ENCODE measurements around the gene ZNF585A. TPM values are rescaled to one million over a fixed set of nuclear protein-coding genes. Genes with fewer than 3 reads are reported as not detected.

ZNF585A gene
- 2.8 and 4.5 TPM in 2 replicates for total RNA-seq (2021; fragmentation: NEBNext Ultra II Directional; extraction: Animal tissue kit (Norgen Biotek cat#: 25700))
- 4.8 and 8.3 TPM in 2 replicates for polyA plus RNA-seq (2011; rRNA removed)
- polyA plus RNA-seq (2011; cell fraction: cytosol; rRNA removed) = 8.2 TPM
- polyA plus RNA-seq (2011; cell fraction: nucleus; rRNA removed) = 5.8 TPM
- polyA plus RNA-seq (2012, experiment 1 of 2) = 6.9 to 9.7 TPM (median 9.0 TPM) in 4 replicates
- polyA plus RNA-seq (2012, experiment 2 of 2) = 23.2 TPM
- 18.6 TPM for polyA plus RNA-seq (2013, experiment 1 of 2)
- 15.7 TPM for polyA plus RNA-seq (2013, experiment 2 of 2)
- 5.7 and 9.8 TPM in 2 replicates for polyA minus RNA-seq (2011; rRNA and poly(A)+ RNA removed)
- 2.6 TPM for polyA minus RNA-seq (2011; cell fraction: cytosol; rRNA and poly(A)+ RNA removed)
- polyA minus RNA-seq (2011; cell fraction: nucleus; rRNA and poly(A)+ RNA removed) = 9.7 TPM
- long read RNA-seq, experiment 1, partial matches to known transcripts = 0 of 4 reads
- long read RNA-seq, experiment 1, other reads (novel, unspliced or antisense) = 1 of 4 reads
- long read RNA-seq, experiment 2, full-length matches to known transcripts = 1 of 1 reads
- long read RNA-seq, experiment 2, partial matches to known transcripts = 0 of 1 reads
- long read RNA-seq, experiment 2, other reads (novel, unspliced or antisense) = 0 of 1 reads

DNA sequence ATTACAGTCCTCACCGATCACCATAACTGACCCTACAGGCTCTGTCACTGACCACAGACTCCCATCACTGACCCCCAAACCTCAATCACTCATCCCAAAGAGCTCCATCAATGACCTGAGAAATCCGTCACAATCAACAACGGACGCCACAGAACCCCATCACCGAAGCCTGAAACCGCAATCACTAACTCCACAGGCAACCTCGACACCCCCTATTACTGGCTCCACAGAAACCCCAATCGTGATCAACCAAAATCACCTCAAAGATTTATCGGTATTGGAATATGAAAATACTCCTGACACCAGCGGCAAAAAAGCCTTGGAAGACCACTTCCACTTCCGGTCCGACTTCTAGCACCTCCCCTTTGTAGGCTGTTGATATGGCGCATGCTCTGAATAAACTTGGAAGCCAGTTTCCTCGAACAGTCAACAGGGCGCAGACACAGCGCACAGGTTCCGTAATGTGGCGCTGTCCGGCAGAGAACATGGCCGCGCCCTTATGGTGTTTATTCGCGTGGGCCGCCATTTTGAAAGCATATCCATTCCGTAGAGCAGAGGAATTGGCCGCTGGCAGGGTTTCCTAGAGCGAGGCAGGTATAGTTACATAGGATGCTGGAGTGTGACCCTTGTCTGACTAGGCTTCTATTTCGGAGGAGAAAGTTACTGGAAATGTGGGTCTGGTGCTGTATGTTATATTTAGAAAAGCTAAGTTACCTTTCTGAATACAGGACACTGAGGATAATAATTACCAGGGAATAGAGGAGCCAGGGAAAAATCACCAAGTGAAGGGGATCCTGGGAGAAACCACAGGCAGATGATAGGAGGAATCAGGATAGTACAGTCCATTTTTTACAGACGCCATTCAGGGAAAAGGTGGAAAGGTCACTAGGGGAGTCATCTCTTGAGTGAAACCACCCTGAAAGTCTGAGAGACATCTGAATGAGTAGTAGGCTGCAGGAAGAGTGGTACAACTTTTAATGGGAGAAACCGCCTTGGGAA lies at the start of gene ZNF585A:
Gene ZNF585A, minus strand, starts transcription at position 328 of the 999 bp plus-strand sequence. CDS start 2,785 bp downstream, outside the sequence.
- peak within 1 kb of the TSS; percentile 22; the same call in 1 of the 2 replicates for H3K18ac ChIP-seq (ENCODE audit: extremely low read depth, low read length)
- peak; percentile 100 for FAIRE-seq
- no peak within 1 kb of the TSS for H3K14ac ChIP-seq (ENCODE audit: insufficient read length)
- no peak within 1 kb of the TSS for H4K5ac ChIP-seq (ENCODE audit: insufficient read length, low read depth, low read length)
- H3K4me2 ChIP-seq (ENCODE audit: insufficient read depth in 1 of 2, low read depth in 2 of 2, low read length in 2 of 2) = peak within 1 kb of the TSS; percentile 67 to 68
- peak within 1 kb of the TSS; percentile 99 for H2AFZ ChIP-seq (ENCODE audit: low read length)
- peak within 1 kb of the TSS in 3 of 4 experiments; percentile 51 to 82 (median 59); a peak in 6 of 7 replicates for H3K9ac ChIP-seq (replicated peaks in 1 of 4; ENCODE audit: extremely low read depth in 1 of 4, low read depth in 3 of 4, low read length in 3 of 4)
- 8% methylated on average over 30 of the region's 30 CpGs; no CpG with 5 or more reads in 1 of the 2 experiments for WGBS, 2 experiments (ENCODE audit: extremely low coverage in 1 of 2, insufficient coverage in 1 of 2, insufficient read length in 1 of 2, insufficient replicate concordance in 2 of 2, low coverage in 1 of 2, low lambda C conversion rate in 2 of 2, missing lambda C conversion rate in 1 of 2)
- H3K56ac ChIP-seq (replicated peaks; ENCODE audit: insufficient read length, low read depth, low read length) = no peak within 1 kb of the TSS
- H3K36me3 ChIP-seq (ENCODE audit: control insufficient read depth in 2 of 4, insufficient read depth in 4 of 4, low read length in 3 of 4) = peaks cover 3 to 19% (median 11%) of the 10 kb centered on the region in 4 experiments; a peak in 7 of 8 replicates
- peaks cover 0 to 3% of the 10 kb centered on the region in 2 experiments; a peak in 1 of 4 replicates for H3K79me2 ChIP-seq (ENCODE audit: control insufficient read depth in 1 of 2, insufficient read depth in 2 of 2, low read length in 2 of 2)
- ChIA-PET POLR2A (ENCODE audit: partially characterized antibody) (interaction anchor here (0.8 to 2.7 kb wide), 4 partner anchors 9 to 95 kb away, joined by 3 to 10 read pairs (median 6); partner anchors contain the start of genes ZNF383 and ZNF420), CTCF (ENCODE audit: partially characterized antibody) (interaction anchor here (0.6 to 1.2 kb wide), 2 partner anchors 8 to 45 kb away, joined by 3 read pairs; no protein-coding TSS in a partner anchor)
- peak within 1 kb of the TSS; percentile 73; the same call in 1 of the 2 replicates for H4K8ac ChIP-seq (ENCODE audit: extremely low read depth, insufficient read depth, low read length)
- no peak within 1 kb of the TSS for H2BK20ac ChIP-seq (ENCODE audit: low read length)
- H2BK5ac ChIP-seq (ENCODE audit: low read depth, low read length) = no peak within 1 kb of the TSS
- H3K23ac ChIP-seq (ENCODE audit: insufficient read length) = no peak within 1 kb of the TSS
- peaks cover 13 to 17% of the 10 kb centered on the region in 2 experiments for H3K9me3 ChIP-seq (ENCODE audit: insufficient read depth in 2 of 2, low read depth in 1 of 2, low read length in 1 of 2)
- H3K23me2 ChIP-seq (ENCODE audit: low read depth, low read length) = peaks cover 3% of the 10 kb centered on the region; the same call in 1 of the 2 replicates
- no peaks in the 10 kb centered on the region for H3K4me1 ChIP-seq (replicated peaks in 1 of 4; ENCODE audit: control insufficient read depth in 3 of 4, insufficient read depth in 4 of 4, low read length in 3 of 4)
- no peak within 1 kb of the TSS for H2AK5ac ChIP-seq (ENCODE audit: low read depth, low read length)
- peak within 1 kb of the TSS; percentile 50; the same call in 1 of the 2 replicates for H2BK15ac ChIP-seq (ENCODE audit: low read length)
- no peaks in the 10 kb centered on the region for H3K79me1 ChIP-seq (ENCODE audit: low read depth, low read length)
- 0 out of 2 replicates have a peak within 1 kb of the TSS, but pooled peaks have one; percentile 51 for H3K27ac ChIP-seq (ENCODE audit: low read depth, low read length)
- H4K20me1 ChIP-seq (replicated peaks in 1 of 2; ENCODE audit: control insufficient read depth in 1 of 2, insufficient read depth in 2 of 2, low read length in 2 of 2) = no peaks in the 10 kb centered on the region
- DNase-seq (ENCODE audit: low read depth in 1 of 2, low spot score in 2 of 2) = peak; percentile 58 to 92
- no peak within 1 kb of the TSS for H3K4ac ChIP-seq (replicated peaks; ENCODE audit: insufficient read length, low read depth, low read length)
- H2BK120ac ChIP-seq (replicated peaks; ENCODE audit: low read depth, low read length) = no peak within 1 kb of the TSS
- H4K91ac ChIP-seq (replicated peaks; ENCODE audit: insufficient read length, low read length) = no peak within 1 kb of the TSS
- H3K27me3 ChIP-seq (replicated peaks in 1 of 4; ENCODE audit: control insufficient read depth in 3 of 4, extremely low read depth in 1 of 4, insufficient read depth in 3 of 4, low read length in 3 of 4) = no peaks in the 10 kb centered on the region
- H3K4me3 ChIP-seq (ENCODE audit: extremely low read depth in 1 of 4, insufficient read depth in 2 of 4, low read depth in 3 of 4, low read length in 4 of 4) = peak within 1 kb of the TSS; percentile 87 to 97 (median 91)
- H2BK12ac ChIP-seq (ENCODE audit: low read depth, low read length) = 0 out of 2 replicates have a peak within 1 kb of the TSS, but pooled peaks have one; percentile 52
- TF ChIP-seq BRCA1 (IDR thresholded peaks at IDR 0.05; ENCODE audit: low read depth, low read length) (no peak), TAF7 (optimal IDR thresholded peaks at IDR 0.05; ENCODE audit: borderline replicate concordance, low read depth, low read length) (peak; percentile 46), SP2 (IDR thresholded peaks at IDR 0.05; ENCODE audit: low read length) (no peak), CTCF (IDR thresholded peaks at IDR 0.05; ENCODE audit: control extremely low read depth in 1 of 3, insufficient read depth in 1 of 3, low read depth in 1 of 3, low read length in 3 of 3) (peak in 1 of 3 experiments; percentile 12; a peak in 2 of 4 replicates)

Data from H1 (cell line).